HepG2 (cell line): ENCODE results near the gene MAPKAPK3. TPM values are rescaled to one million over a fixed set of nuclear protein-coding genes. Genes with fewer than 3 reads are reported as not detected.

Experiments
- ARID2 ChIP-seq: sonication (generic); formaldehyde crosslinking; IDR thresholded peaks from 2 replicates; pipeline ENCODE4 v1.8.1; 2022; ENCODE audit warnings: mild to moderate bottlenecking, missing genetic modification reagents, borderline replicate concordance
- FOXA3 ChIP-seq: IDR thresholded peaks from 2 replicates; pipeline ENCODE4 v1.6.1; 2016; ENCODE audit warnings: missing genetic modification reagents, missing compliant biosample characterization
- FOXK2 ChIP-seq: fragments of 450-650 bp; IDR thresholded peaks from 2 replicates; pipeline ENCODE4 v1.6.1; 2016
- NONO ChIP-seq, 2 experiments: fragments of 450-650 bp in 1 of 2; sonication (generic) in 1 of 2; formaldehyde crosslinking in 1 of 2; IDR thresholded peaks in 1 of 2; conservative IDR thresholded peaks in 1 of 2; 2 replicates each; pipeline versions ENCODE4 v1.6.1 to v1.8.0; 2017 to 2022; ENCODE audit warnings: mild to moderate bottlenecking in 1 of 2, missing genetic modification reagents in 1 of 2, moderate library complexity in 1 of 2
- RFX3 ChIP-seq: IDR thresholded peaks from 2 replicates; pipeline ENCODE4 v1.6.1; 2016; ENCODE audit warnings: missing biosample characterization, missing genetic modification reagents
- RNF2 ChIP-seq: fragments of 450-650 bp; conservative IDR thresholded peaks from 2 replicates; pipeline ENCODE4 v1.6.1; 2016; ENCODE audit warnings: low read depth
- SP140L ChIP-seq: sonication (generic); formaldehyde crosslinking; IDR thresholded peaks from 2 replicates; pipeline ENCODE4 v1.4.0; 2020; ENCODE audit warnings: missing genetic modification reagents, borderline replicate concordance
- TFDP2 ChIP-seq: sonication (generic); formaldehyde crosslinking; IDR thresholded peaks from 2 replicates; pipeline ENCODE4 v1.4.0; 2020; ENCODE audit warnings: missing genetic modification reagents
- THRA ChIP-seq: sonication (generic); formaldehyde crosslinking; IDR thresholded peaks from 2 replicates; pipeline ENCODE4 v1.4.0; 2020; ENCODE audit warnings: missing genetic modification reagents, borderline replicate concordance
- ZNF235 ChIP-seq: sonication (generic); formaldehyde crosslinking; IDR thresholded peaks from 2 replicates; pipeline ENCODE4 v1.8.1; 2023; ENCODE audit warnings: mild to moderate bottlenecking, missing genetic modification reagents, borderline replicate concordance
- ZNF24 ChIP-seq: fragments of 450-650 bp; IDR thresholded peaks from 2 replicates; pipeline ENCODE4 v1.6.1; 2017; ENCODE audit warnings: antibody characterized with exemption, mild to moderate bottlenecking
- ZNF382 ChIP-seq: sonication (generic); formaldehyde crosslinking; IDR thresholded peaks from 2 replicates; pipeline ENCODE4 v1.5.0; 2020; ENCODE audit warnings: missing genetic modification reagents, mild to moderate bottlenecking, borderline replicate concordance
- ZNF513 ChIP-seq: sonication (generic); formaldehyde crosslinking; conservative IDR thresholded peaks from 2 replicates; pipeline ENCODE4 v1.5.0; 2020; ENCODE audit warnings: missing genetic modification reagents
- ZNF576 ChIP-seq: sonication (generic); formaldehyde crosslinking; IDR thresholded peaks from 2 replicates; pipeline ENCODE4 v1.4.0; 2020; ENCODE audit warnings: mild to moderate bottlenecking, missing genetic modification reagents
- ZNF703 ChIP-seq: sonication (generic); formaldehyde crosslinking; IDR thresholded peaks from 2 replicates; pipeline ENCODE4 v1.5.1; 2020; ENCODE audit warnings: missing genetic modification reagents, mild to moderate bottlenecking, moderate library complexity, borderline replicate concordance
- ZNF784 ChIP-seq: sonication (generic); formaldehyde crosslinking; IDR thresholded peaks from 2 replicates; pipeline ENCODE4 v1.5.1; 2020; ENCODE audit warnings: missing genetic modification reagents, mild to moderate bottlenecking, borderline replicate concordance
- ZNF83 ChIP-seq: sonication (generic); formaldehyde crosslinking; IDR thresholded peaks from 2 replicates; pipeline ENCODE4 v1.4.0; 2020; ENCODE audit warnings: missing genetic modification reagents, mild to moderate bottlenecking, borderline replicate concordance
- polyA plus RNA-seq, 8 experiments: library from polyadenylated mRNA; depleted of rRNA in 3 of 8; stranded (reverse) in 7 of 8; unstranded in 1 of 8; fragments of >200 nt; fragmentation: Illumina TruSeq in 4 of 8; extraction: Trizol in 4 of 8; gene quantifications; 2 replicates each; pipeline versions ENCODE4 v1.2.1 to v1.2.3, GENCODE V29; 2011 to 2016; ENCODE audit warnings: low read depth in 4 of 8, missing spikeins in 1 of 8, mixed read lengths in 1 of 8; ENCODE audit not compliant: insufficient read depth in 1 of 8
- total RNA-seq, 5 experiments: library from RNA; depleted of rRNA; stranded (reverse); fragments of >200 nt; fragmentation: Illumina TruSeq; extraction: Trizol; gene quantifications; 2 replicates each; pipeline ENCODE4 v1.2.3, GENCODE V29; 2016; ENCODE audit warnings: low read depth in 1 of 5

MAPKAPK3 gene
- total and polyA plus RNA-seq, 2 of the 13 experiments (the other 11 are each of a cell fraction or from before 2014, with no cell fraction given), result 39.9 to 41.2 TPM

- TF ChIP-seq ZNF576 (CRISPR knock-in tag) (no peak), THRA (CRISPR knock-in tag) (peak; percentile 58; the same call in 1 of the 2 replicates), ZNF784 (peak; percentile 85; the same call in 1 of the 2 replicates), FOXA3 (CRISPR knock-in tag) (peak; percentile 54; the same call in 1 of the 2 replicates), ARID2 (CRISPR knock-in tag) (peak; percentile 26; the same call in 1 of the 2 replicates), ZNF513 (CRISPR knock-in tag) (no peak), SP140L (CRISPR knock-in tag) (no peak; the same call in 1 of the 2 replicates), ZNF24 (no peak), ZNF83 (CRISPR knock-in tag) (peak; percentile 46; the same call in 1 of the 2 replicates), FOXK2 (no peak), TFDP2 (CRISPR knock-in tag) (peak; percentile 82), RFX3 (CRISPR knock-in tag) (0 out of 2 replicates have a peak, but pooled peaks have one; percentile 5), ZNF382 (CRISPR knock-in tag) (no peak), ZNF235 (CRISPR knock-in tag) (no peak; the same call in 1 of the 2 replicates), NONO (IDR thresholded peaks at IDR 0.05) (no peak), NONO (CRISPR knock-in tag; conservative IDR thresholded peaks at IDR 0.05) (peak; percentile 58; the same call in 1 of the 2 replicates), RNF2 (peak; percentile 97), ZNF703 (CRISPR knock-in tag) (peak; percentile 48; the same call in 1 of the 2 replicates)
Measured at GRCh38 chr3:50611464-50612233, 5.3 kb upstream of the MAPKAPK3 start, which contains the start of gene CISH (continued).
